Measurements from ENCODE around the gene GULP1. TPM values are rescaled to one million over a fixed set of nuclear protein-coding genes. Genes with fewer than 3 reads are reported as not detected.
A peak's percentile ranks its signal among the peaks of the same experiment; 100 is the strongest.

The GULP1 gene
- total RNA-seq, 2 donors from 2014 or later = 7.5 to 10.5 TPM

DNA sequence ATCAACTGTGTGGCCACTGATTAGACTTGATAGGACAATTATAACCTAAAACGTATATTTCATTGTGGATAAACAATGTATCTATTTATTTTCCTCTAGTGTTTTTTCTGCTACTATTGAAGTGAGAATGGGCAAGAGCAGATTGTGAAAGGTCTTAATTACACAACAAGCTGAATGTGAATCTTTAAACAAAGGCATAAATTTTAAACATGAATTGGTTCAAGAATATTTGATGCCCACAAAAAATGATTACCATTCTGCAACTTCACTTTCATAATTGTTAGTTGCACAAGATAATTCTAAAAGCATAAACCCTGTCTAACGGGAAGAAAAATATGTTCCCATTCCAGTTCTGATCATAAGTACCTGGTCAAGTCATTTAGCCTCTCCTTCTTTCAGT, 285.6 kb downstream of the GULP1 start:
- H3K27ac ChIP-seq = no peak overlapping the region
- H3K36me3 ChIP-seq = no peaks in the 10 kb centered on the region
- no peak overlapping the region for H3K4me3 ChIP-seq
- H3K27me3 ChIP-seq = no peaks in the 10 kb centered on the region
- TF ChIP-seq, protein P1, sequence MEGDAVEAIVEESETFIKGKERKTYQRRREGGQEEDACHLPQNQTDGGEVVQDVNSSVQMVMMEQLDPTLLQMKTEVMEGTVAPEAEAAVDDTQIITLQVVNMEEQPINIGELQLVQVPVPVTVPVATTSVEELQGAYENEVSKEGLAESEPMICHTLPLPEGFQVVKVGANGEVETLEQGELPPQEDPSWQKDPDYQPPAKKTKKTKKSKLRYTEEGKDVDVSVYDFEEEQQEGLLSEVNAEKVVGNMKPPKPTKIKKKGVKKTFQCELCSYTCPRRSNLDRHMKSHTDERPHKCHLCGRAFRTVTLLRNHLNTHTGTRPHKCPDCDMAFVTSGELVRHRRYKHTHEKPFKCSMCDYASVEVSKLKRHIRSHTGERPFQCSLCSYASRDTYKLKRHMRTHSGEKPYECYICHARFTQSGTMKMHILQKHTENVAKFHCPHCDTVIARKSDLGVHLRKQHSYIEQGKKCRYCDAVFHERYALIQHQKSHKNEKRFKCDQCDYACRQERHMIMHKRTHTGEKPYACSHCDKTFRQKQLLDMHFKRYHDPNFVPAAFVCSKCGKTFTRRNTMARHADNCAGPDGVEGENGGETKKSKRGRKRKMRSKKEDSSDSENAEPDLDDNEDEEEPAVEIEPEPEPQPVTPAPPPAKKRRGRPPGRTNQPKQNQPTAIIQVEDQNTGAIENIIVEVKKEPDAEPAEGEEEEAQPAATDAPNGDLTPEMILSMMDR (IDR thresholded peaks at IDR 0.05) = no peak
- H3K4me1 ChIP-seq = no peaks in the 10 kb centered on the region
- H3K9me3 ChIP-seq = no peaks in the 10 kb centered on the region
- DNase-seq (ENCODE audit: low spot score) = no peak

DNA sequence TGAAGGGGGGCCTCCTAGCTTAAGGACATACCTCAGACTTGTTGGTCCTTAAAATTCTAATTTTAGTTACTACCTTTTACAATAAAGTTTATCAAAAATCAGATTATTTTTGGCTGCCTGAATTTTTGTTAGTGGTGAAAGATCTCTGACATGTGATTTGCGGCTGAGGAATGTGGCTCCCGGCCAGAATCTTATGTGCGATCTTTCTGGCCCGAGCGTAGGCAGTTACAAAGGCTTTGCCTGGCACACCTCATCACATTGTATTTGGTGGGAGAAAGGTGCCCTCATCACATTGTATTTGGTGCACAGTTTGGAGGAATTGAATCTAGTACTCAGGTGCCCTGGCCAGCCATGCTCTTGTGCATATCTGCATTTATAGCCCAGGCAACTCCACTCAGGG, 289.1 kb downstream of the GULP1 start:
- no peaks in the 10 kb centered on the region for H3K4me1 ChIP-seq
- TF ChIP-seq, protein P1 (IDR thresholded peaks at IDR 0.05) = no peak
- no peaks in the 10 kb centered on the region for H3K9me3 ChIP-seq
- no peaks in the 10 kb centered on the region for H3K36me3 ChIP-seq
- no peak for DNase-seq (ENCODE audit: low spot score)
- H3K4me3 ChIP-seq = no peak overlapping the region
- H3K27ac ChIP-seq = no peak overlapping the region
- no peaks in the 10 kb centered on the region for H3K27me3 ChIP-seq

DNA sequence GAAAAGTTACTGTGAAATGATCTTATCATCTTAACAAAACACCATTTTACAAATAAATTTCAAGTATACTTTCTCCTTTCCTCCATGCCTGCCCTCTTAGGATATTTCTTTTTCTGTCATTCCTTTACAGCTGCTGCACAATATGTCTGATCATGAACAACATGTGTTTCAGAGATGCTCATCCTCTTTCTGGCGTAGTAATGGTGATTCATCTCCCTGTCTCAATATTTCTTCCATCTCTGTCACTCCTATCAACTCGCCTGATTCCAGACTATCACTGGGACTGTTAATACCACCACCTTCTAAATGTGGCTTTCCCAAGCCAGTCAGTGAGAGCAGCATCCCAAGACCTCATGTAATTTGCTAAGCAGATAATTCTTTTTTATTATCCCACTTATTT, 290.5 kb downstream of the GULP1 start:
- no peaks in the 10 kb centered on the region for H3K27me3 ChIP-seq
- DNase-seq (ENCODE audit: low spot score) = no peak
- no peaks in the 10 kb centered on the region for H3K4me1 ChIP-seq
- H3K4me3 ChIP-seq = no peak overlapping the region
- H3K36me3 ChIP-seq = no peaks in the 10 kb centered on the region
- TF ChIP-seq, protein P1 (IDR thresholded peaks at IDR 0.05) = no peak
- H3K9me3 ChIP-seq = no peaks in the 10 kb centered on the region
- no peak overlapping the region for H3K27ac ChIP-seq

DNA sequence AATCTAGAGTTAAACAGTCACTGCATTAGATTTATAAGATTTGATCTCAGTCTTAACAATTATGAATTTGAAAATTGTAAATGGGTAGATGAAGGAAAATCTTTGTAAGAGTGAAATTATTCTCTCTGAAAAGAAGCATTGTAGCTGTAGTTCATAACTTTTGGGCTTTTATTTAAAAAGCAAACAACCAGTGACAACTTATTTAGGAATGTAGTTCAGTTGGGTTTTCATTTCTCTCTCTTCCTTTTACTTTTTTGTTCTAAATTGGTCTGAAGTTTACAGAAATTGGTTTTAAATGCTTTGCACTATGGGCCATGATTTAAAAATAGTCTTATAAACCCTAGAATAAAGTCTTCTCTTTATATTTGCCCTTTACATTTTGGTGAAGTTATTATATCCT, 296.6 kb downstream of the GULP1 start:
- no peak overlapping the region for H3K27ac ChIP-seq
- H3K36me3 ChIP-seq = no peaks in the 10 kb centered on the region
- TF ChIP-seq, protein P1 (IDR thresholded peaks at IDR 0.05) = no peak
- no peak for DNase-seq (ENCODE audit: low spot score)
- no peaks in the 10 kb centered on the region for H3K9me3 ChIP-seq
- no peaks in the 10 kb centered on the region for H3K4me1 ChIP-seq
- H3K4me3 ChIP-seq = no peak overlapping the region
- H3K27me3 ChIP-seq = no peaks in the 10 kb centered on the region

- H3K4me1 ChIP-seq = no peaks in the 10 kb centered on the region
- no peaks in the 10 kb centered on the region for H3K9me3 ChIP-seq
- H3K27ac ChIP-seq = no peak overlapping the region
- TF ChIP-seq, protein P1 (IDR thresholded peaks at IDR 0.05) = no peak
- H3K27me3 ChIP-seq = no peaks in the 10 kb centered on the region
- DNase-seq (ENCODE audit: low spot score) = no peak
- no peak overlapping the region for H3K4me3 ChIP-seq
- no peaks in the 10 kb centered on the region for H3K36me3 ChIP-seq
Observed at GRCh38 chr2:188596054-188596453, 304.4 kb downstream of the GULP1 start.

DNA sequence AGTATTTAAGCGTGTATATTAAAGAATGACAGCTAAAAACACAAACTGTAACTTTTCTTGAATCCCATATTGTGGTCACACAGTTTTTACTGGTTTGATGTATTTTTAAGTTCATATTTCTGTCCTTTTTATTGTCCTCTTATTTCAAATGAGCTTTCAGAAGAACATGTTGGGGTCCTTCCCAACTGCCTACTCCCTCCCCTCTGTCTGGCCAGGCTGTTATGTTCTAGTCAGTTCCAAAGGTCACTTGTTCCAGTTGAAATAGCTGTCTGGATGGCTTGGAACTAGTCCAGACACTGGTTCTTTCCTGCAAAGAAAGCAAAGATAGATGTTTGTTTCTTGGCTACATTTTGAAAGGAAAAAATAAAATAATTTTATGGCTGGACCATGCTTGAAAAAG, 306.9 kb downstream of the GULP1 start:
- Histone ChIP-seq H3K36me3 (no peaks in the 10 kb centered on the region), H3K4me3 (no peak overlapping the region), H3K9me3 (no peaks in the 10 kb centered on the region), H3K4me1 (no peaks in the 10 kb centered on the region), H3K27ac (peak overlapping the region; percentile 3 to 49), H3K27me3 (no peaks in the 10 kb centered on the region)
- no peak for DNase-seq (ENCODE audit: low spot score)
- TF ChIP-seq, protein P1 (IDR thresholded peaks at IDR 0.05) = no peak
